Embryonic facial prominence (tissue), 1 donor: Measurements from ENCODE around the gene CDC14A.
"Not testable (repeated sequence)": the region's sequence is repeated elsewhere in the genome, so short reads cannot be mapped to it uniquely, and the experiment has no call there.

Experiments used
- DNase-seq: peaks from one replicate; pipeline ENCODE4 v3.0.0-alpha.2; 2016; ENCODE audit errors: extremely low spot score

CDC14A gene

GRCh38 chr1:100362821-100363466 lies 10.6 kb downstream of the CDC14A start:
- DNase-seq, result no peak

GRCh38 chr1:100363831-100364230 lies 11.5 kb downstream of the CDC14A start:
- DNase-seq, result no peak

GRCh38 chr1:100364697-100365096 lies 12.4 kb downstream of the CDC14A start:
- DNase-seq, result no peak

- DNase-seq, result no peak
These were observed 13.9 kb downstream of the CDC14A start for GRCh38 chr1:100366209-100366525.

GRCh38 chr1:100369339-100369738 lies 17.0 kb downstream of the CDC14A start:
- DNase-seq, result not testable (repeated sequence)

GRCh38 chr1:100373953-100374352 lies 21.6 kb downstream of the CDC14A start:
- not testable (repeated sequence) for DNase-seq

- DNase-seq, result not testable (repeated sequence)
These were observed 24.6 kb downstream of the CDC14A start for GRCh38 chr1:100376890-100377289.

- no peak for DNase-seq
These were observed 25.5 kb downstream of the CDC14A start for GRCh38 chr1:100377590-100378361.

- no peak for DNase-seq
These were observed 26.6 kb downstream of the CDC14A start for GRCh38 chr1:100378956-100379355.

- DNase-seq, result no peak
These were observed 28.3 kb downstream of the CDC14A start for GRCh38 chr1:100380635-100381034.

- DNase-seq, result no peak
These were observed 30.4 kb downstream of the CDC14A start for GRCh38 chr1:100382657-100383056.

GRCh38 chr1:100383743-100384405 lies 31.6 kb downstream of the CDC14A start:
- DNase-seq, result no peak

- DNase-seq, result peak; percentile 31
These were observed 34.9 kb downstream of the CDC14A start for GRCh38 chr1:100387209-100387608.

- no peak for DNase-seq
These were observed 35.5 kb downstream of the CDC14A start for GRCh38 chr1:100387657-100388350.

- DNase-seq, result no peak
These were observed 38.2 kb downstream of the CDC14A start for GRCh38 chr1:100390531-100390930.

GRCh38 chr1:100391675-100392074 lies 39.4 kb downstream of the CDC14A start:
- DNase-seq, result no peak

GRCh38 chr1:100392756-100393155 lies 40.5 kb downstream of the CDC14A start:
- DNase-seq, result no peak

GRCh38 chr1:100394285-100394684 lies 42.0 kb downstream of the CDC14A start:
- DNase-seq, result no peak

GRCh38 chr1:100395913-100396312 lies 43.6 kb downstream of the CDC14A start:
- DNase-seq, result no peak

- DNase-seq, result no peak
These were observed 44.3 kb downstream of the CDC14A start for GRCh38 chr1:100396651-100397050.

- no peak for DNase-seq
These were observed 45.4 kb downstream of the CDC14A start for GRCh38 chr1:100397681-100398080.

- DNase-seq, result no peak
These were observed 46.3 kb downstream of the CDC14A start for GRCh38 chr1:100398648-100399047.
